GM21786 (cell line): ENCODE data around the gene PCDHGA1.
A peak's percentile ranks its signal among the peaks of the same experiment; 100 is the strongest.
"Not testable (repeated sequence)": the region's sequence is repeated elsewhere in the genome, so short reads cannot be mapped to it uniquely, and the experiment has no call there.

ENCODE experiments used
- ATAC-seq: cut with Tn5 transposase; IDR thresholded peaks from one replicate; pipeline ENCODE4 v1.9.1; 2021; ENCODE audit not compliant: unreplicated experiment

Gene PCDHGA1

DNA sequence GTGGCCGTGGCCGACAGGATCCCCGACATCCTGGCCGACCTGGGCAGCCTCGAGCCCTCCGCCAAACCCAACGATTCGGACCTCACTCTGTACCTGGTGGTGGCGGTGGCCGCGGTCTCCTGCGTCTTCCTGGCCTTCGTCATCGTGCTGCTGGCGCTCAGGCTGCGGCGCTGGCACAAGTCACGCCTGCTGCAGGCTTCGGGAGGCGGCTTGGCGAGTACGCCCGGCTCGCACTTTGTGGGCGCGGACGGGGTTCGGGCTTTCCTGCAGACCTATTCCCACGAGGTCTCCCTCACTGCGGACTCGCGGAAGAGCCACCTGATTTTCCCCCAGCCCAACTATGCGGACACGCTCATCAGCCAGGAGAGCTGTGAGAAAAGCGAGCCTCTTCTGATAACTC is 15.7 kb downstream of the PCDHGA1 start:
- ATAC-seq, result not testable (repeated sequence)

DNA sequence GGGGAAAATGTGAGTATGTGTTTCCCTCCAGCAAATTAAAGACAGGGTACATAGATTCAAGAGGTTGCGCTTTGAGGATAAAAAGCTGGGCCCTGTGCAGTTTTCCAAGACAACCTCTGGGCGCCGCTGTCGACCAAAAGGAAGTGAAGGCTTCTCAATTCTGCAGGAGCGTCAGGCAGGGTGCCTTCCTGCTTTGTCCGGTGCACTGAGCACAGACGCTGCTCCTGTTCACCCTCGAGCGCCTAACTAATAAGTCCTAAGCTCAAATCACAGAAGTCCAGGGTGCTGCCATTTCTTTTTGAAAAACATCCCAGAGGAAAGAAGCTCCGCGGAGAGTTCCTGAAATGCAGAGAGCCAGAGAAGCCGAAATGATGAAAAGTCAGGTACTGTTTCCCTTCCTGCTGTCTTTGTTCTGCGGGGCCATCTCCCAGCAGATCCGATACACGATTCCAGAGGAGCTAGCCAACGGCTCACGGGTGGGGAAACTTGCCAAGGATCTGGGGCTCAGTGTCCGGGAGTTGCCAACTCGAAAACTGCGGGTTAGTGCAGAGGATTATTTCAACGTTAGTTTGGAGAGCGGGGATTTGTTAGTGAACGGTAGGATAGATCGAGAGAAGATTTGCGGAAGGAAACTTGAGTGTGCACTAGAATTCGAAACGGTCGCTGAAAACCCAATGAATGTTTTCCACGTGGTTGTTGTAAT is 19.8 kb downstream of the PCDHGA1 start, which contains the start of gene PCDHGB1:
Gene PCDHGB1, plus strand, starts transcription at position 183 of the 703 bp plus-strand sequence. Its CDS starts 162 bp downstream, at position 345.
- no peak for ATAC-seq

DNA sequence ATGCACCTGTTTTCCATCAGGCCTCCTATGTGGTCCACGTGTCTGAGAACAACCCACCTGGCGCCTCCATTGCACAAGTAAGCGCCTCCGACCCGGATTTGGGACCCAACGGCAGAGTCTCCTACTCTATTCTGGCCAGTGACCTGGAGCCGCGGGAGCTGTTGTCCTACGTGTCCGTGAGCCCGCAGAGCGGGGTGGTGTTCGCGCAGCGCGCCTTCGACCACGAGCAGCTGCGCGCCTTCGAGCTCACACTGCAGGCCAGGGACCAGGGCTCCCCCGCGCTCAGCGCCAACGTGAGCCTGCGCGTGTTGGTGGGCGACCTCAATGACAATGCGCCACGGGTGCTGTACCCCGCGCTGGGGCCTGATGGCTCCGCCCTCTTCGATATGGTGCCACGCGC is 21.3 kb downstream of the PCDHGA1 start:
- ATAC-seq, result no peak

GRCh38 chr5:141354900-141355469 is 24.7 kb downstream of the PCDHGA1 start, which contains the start of gene PCDHGA4:
TSS of gene PCDHGA4 (plus strand) at chr5:141355021. CDS start at chr5:141355108, 87 bp downstream.
- ATAC-seq, result no peak

DNA sequence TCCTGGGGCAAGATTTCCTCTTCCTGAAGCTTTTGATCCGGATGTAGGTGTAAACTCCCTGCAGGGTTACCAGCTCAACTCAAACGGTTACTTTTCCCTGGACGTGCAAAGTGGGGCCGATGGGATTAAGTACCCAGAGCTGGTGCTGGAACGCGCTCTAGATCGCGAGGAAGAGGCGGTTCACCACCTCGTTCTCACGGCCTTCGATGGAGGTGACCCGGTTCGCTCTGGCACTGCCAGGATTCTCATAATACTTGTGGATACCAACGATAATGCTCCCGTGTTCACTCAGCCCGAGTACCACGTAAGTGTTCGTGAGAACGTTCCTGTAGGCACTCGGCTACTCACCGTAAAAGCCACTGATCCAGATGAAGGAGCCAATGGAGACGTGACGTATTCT is 25.3 kb downstream of the PCDHGA1 start:
- ATAC-seq, result no peak

DNA sequence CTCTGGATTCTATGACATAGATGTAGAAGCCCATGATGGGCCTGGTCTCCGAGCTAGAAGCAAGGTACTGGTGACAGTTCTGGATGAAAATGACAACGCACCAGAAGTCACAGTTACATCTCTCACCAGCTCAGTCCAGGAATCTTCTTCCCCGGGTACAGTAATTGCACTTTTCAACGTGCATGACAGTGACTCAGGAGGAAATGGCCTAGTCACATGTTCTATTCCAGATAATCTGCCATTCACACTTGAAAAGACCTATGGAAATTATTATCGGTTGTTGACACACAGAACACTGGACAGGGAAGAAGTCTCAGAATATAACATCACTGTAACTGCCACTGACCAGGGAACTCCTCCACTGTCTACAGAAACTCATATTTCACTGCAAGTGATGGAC is 25.8 kb downstream of the PCDHGA1 start:
- no peak for ATAC-seq

GRCh38 chr5:141356950-141357349 is 26.6 kb downstream of the PCDHGA1 start:
- ATAC-seq, result no peak

GRCh38 chr5:141359790-141360426 is 29.6 kb downstream of the PCDHGA1 start, which contains the start of gene PCDHGB2:
TSS of gene PCDHGB2 (plus strand) at chr5:141359994. CDS start at chr5:141360136, 142 bp downstream.
- ATAC-seq, result peak; percentile 63

DNA sequence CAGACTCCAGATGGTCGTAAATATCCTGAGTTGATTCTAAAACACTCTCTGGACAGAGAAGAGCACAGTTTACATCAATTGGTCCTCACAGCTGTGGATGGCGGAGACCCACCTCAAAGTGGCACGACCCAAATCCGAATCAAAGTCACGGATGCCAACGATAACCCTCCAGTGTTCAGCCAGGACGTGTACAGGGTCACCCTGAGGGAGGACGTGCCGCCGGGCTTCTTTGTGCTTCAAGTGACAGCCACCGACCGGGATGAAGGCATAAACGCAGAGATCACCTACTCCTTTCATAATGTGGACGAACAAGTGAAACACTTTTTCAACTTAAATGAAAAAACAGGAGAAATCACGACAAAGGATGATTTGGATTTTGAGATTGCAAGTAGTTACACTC is 30.4 kb downstream of the PCDHGA1 start:
- ATAC-seq, result no peak

GRCh38 chr5:141362719-141363118 is 32.4 kb downstream of the PCDHGA1 start:
- no peak for ATAC-seq

GRCh38 chr5:141363952-141364660 is 33.8 kb downstream of the PCDHGA1 start, which contains the start of gene PCDHGA5:
TSS of gene PCDHGA5 (plus strand) at chr5:141364162. CDS start at chr5:141364331, 169 bp downstream.
- ATAC-seq, result no peak

DNA sequence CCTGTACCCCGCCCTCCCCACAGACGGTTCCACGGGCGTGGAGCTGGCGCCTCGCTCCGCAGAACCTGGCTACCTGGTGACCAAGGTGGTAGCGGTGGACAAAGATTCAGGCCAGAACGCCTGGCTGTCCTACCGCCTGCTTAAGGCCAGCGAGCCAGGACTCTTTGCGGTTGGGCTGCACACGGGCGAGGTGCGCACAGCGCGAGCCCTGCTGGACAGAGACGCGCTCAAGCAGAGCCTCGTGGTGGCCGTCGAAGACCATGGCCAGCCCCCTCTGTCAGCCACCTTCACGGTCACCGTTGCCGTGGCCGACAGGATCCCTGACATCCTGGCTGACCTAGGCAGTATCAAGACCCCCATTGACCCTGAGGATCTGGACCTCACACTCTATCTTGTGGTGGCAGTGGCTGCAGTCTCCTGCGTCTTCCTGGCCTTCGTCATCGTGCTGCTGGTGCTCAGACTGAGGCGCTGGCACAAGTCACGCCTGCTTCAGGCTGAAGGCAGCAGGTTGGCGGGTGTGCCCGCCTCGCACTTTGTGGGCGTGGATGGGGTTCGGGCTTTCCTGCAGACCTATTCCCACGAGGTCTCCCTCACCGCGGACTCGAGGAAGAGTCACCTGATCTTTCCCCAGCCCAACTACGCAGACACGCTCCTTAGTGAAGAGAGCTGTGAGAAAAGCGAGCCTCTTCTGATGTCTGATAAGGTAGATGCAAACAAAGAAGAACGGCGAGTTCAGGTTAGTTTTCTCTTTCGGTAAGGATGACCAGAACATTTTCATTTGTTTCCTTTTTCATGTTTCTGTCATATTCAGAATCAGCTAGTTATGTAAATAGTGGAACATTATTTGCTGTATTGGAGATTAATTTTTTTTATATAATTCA is 35.9 kb downstream of the PCDHGA1 start:
- no peak for ATAC-seq

- peak; percentile 99 for ATAC-seq
Observed at GRCh38 chr5:141369994-141370848, 39.9 kb downstream of the PCDHGA1 start, which contains the start of gene PCDHGB3. TSS of gene PCDHGB3 (plus strand) at chr5:141370242. CDS start at chr5:141370395, 153 bp downstream.

DNA sequence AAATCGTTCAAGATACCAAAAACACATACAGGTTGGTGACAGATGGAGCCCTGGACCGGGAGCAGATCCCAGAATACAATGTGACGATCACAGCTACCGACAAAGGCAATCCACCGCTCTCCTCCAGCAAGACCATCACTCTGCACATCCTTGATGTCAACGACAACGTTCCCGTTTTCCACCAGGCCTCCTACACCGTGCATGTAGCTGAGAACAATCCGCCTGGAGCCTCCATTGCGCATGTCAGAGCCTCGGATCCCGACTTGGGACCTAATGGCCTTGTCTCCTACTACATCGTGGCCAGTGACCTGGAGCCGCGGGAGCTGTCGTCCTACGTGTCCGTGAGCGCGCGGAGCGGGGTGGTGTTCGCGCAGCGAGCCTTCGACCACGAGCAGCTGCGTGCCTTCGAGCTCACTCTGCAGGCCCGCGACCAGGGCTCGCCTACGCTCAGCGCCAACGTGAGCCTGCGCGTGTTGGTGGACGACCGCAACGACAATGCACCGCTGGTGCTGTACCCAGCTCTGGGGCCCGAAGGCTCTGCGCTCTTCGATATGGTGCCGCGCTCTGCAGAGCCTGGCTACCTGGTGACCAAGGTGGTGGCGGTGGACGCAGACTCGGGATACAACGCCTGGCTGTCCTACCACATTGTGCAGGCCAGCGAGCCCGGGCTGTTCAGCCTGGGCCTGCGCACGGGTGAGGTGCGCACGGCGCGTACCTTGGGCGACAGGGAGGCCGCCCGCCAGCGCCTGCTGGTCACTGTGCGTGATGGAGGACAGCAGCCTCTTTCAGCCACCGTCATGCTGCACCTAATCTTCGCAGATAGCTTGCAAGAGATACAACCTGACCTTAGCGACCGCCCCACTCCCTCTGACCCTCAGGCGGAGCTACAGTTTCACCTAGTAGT is 41.5 kb downstream of the PCDHGA1 start:
- ATAC-seq, result no peak

DNA sequence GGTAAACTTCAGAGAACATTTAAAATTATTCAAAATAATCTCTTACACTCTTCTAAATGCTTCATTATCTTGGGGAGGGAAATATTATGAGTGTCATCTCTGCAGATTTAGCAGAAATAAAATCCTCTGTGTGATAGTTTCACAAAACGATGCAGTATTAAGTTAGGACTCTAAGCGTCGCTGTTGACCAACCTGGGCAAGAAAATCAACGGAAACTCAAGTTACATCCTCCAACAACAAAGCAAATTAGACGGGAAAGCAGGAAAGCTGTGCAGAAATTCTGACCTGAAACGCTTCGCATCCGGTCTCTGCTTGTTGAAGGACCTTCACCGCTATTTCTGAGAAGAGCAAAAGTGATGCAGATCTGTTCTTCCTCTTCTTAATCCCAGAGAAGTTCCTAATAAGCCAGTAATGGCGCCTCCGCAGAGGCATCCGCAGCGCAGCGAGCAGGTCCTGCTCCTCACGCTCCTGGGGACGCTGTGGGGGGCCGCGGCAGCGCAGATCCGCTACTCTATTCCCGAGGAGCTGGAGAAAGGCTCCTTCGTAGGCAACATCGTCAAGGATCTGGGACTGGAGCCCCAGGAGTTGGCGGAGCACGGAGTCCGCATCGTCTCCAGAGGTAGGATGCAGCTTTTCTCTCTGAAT is 43.5 kb downstream of the PCDHGA1 start, which contains the start of gene PCDHGA6:
Gene PCDHGA6, plus strand, starts transcription at position 219 of the 645 bp plus-strand sequence. Its CDS starts 193 bp downstream, at position 412.
- no peak for ATAC-seq

DNA sequence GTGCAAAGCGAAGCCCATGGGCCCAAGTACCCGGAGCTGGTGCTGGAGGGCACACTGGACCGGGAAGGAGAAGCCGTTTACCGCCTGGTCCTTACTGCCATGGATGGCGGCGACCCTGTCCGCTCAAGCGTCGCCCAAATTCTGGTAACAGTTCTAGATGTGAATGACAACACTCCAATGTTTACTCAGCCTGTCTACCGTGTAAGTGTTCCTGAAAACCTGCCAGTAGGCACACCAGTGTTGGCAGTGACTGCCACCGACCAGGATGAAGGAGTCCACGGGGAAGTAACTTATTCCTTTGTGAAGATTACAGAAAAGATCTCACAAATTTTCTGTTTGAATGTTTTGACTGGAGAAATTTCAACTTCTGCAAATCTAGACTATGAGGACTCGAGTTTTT is 44.3 kb downstream of the PCDHGA1 start:
- no peak for ATAC-seq

GRCh38 chr5:141375444-141376155 is 45.3 kb downstream of the PCDHGA1 start:
- ATAC-seq, result not testable (repeated sequence)
